Activated T-helper 1 cell treated with anti-CD3 and anti-CD28 coated beads, Interleukin-12 subunit alpha, Interleukin-12 subunit beta, Interleukin-2, Interleukin-4 antibody, amounts not matched to agents 30 ng/mL and 10 ng/mL and 1 ng/mL, durations not matched to agents 14 hours and 24 hours and 36 hours (primary cell): ENCODE data around the gene ATP9A. TPM values are rescaled to one million over a fixed set of nuclear protein-coding genes. Genes with fewer than 3 reads are reported as not detected.

Experiments used
- DNase-seq: peaks from one replicate; pipeline ENCODE4 v3.0.0; 2021; ENCODE audit warnings: low spot score
- H3K27ac Mint-ChIP-seq: one replicate; pipeline ENCODE4 v1.8.0; 2021; ENCODE audit warnings: mild to moderate bottlenecking, mixed read lengths
- H3K27me3 Mint-ChIP-seq: one replicate; pipeline ENCODE4 v1.8.0; 2022; ENCODE audit warnings: mild to moderate bottlenecking, moderate library complexity, mixed read lengths; ENCODE audit not compliant: insufficient read depth
- H3K36me3 Mint-ChIP-seq: one replicate; pipeline ENCODE4 v1.8.0; 2021; ENCODE audit warnings: low read depth, mixed read lengths
- H3K4me1 Mint-ChIP-seq: one replicate; pipeline ENCODE4 v1.8.0; 2021; ENCODE audit warnings: low read depth, mixed read lengths
- H3K4me3 Mint-ChIP-seq: one replicate; pipeline ENCODE4 v1.8.0; 2021; ENCODE audit warnings: mild to moderate bottlenecking, moderate library complexity, mixed read lengths
- H3K9me3 Mint-ChIP-seq: one replicate; pipeline ENCODE4 v1.8.0; 2021; ENCODE audit warnings: mixed read lengths
- intact Hi-C: fragments of 100-400 bp; cut with micrococcal nuclease; formaldehyde crosslinking; loops from one replicate; pipeline ENCODE4 v1.15.1; 2024
- total RNA-seq: library from RNA; stranded (reverse); gene quantifications from 2 replicates; pipeline ENCODE4 v1.2.3, GENCODE V29; 2022

The ATP9A gene
- total RNA-seq, 1 donor from 2014 or later = 20.6 TPM

- no peaks in the 10 kb centered on the region for H3K4me1 Mint-ChIP-seq
- H3K9me3 Mint-ChIP-seq = no peaks in the 10 kb centered on the region
- peaks cover 4% of the 10 kb centered on the region for H3K27me3 Mint-ChIP-seq
- no peaks in the 10 kb centered on the region for H3K36me3 Mint-ChIP-seq
- H3K27ac Mint-ChIP-seq = peak overlapping the region; percentile 22
- intact Hi-C loops = no loop called here
- DNase-seq = no peak
- H3K4me3 Mint-ChIP-seq = no peak overlapping the region
Observed at GRCh38 chr20:51680067-51680749, 88.0 kb downstream of the ATP9A start.

DNA sequence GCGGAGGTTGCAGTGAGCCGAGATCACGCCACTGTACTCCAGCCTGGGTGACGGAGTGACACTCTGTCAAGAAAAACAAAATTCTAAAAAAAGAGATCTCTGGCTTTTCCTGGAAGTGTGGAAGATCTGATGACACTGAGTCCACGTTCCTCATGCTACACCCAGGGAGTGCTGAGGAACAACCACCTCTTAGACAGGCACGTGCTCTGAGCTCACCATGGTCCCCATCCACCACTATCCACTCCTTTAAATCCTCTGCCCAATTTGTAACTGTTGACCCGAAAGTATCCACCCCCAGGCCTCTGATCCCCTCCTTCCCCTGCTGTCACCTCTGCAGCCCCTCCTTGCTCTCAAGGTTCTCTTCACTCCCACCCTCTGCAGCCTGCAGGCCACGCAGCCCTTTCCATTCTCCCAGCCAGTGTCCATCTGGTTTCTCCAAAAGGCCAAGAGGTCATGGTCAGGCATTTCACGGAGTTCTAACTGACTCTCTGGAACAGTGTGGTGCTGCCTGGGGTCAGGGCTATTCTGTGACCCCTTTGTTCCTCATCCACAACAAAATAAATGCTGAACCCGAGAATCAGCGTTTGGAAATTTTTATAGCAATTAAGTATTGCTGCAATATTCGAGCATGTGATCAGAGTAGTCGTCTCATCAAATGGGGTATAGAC, 88.8 kb downstream of the ATP9A start:
- Mint-ChIP-seq H3K9me3 (no peaks in the 10 kb centered on the region), H3K27me3 (peaks cover 5% of the 10 kb centered on the region), H3K36me3 (no peaks in the 10 kb centered on the region), H3K4me1 (no peaks in the 10 kb centered on the region), H3K27ac (no peak overlapping the region), H3K4me3 (no peak overlapping the region)
- intact Hi-C loops = no loop called here
- DNase-seq = no peak

DNA sequence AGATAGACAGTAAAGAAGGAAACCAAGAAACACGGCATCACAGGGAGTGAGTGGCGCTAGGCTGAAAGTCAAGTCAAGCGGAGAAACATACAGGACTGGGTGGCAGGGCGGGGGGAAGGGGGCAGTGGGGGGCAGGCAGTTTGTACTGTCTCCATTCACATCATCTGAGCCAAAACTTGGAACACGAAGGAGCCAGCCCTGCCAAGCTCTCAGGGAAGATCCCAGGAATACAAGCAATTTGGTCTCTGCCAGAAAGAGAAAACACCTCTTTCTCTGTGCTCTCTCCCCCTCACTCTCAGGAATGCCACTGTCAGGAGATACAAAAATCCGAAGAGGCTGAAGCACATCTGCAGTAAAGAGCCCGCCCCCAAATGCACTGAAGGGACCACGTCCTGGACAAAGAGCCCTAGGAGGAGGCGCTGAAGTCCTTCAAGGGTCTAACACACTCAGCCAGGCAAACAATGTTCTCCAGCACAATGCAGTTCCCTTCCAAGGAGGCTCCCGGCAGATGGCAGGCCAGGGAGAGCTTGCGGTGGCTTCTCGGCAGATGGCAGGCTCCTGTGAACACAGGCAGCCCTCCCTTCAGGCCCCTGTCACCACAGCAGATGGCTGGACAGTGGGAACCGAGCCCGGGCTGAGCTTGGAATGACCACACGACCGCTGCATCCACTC, 90.0 kb downstream of the ATP9A start:
- no peak overlapping the region for H3K27ac Mint-ChIP-seq
- H3K4me1 Mint-ChIP-seq = no peaks in the 10 kb centered on the region

GRCh38 chr20:51668947-51669346, 99.2 kb downstream of the ATP9A start:
- peaks cover 6% of the 10 kb centered on the region for H3K27me3 Mint-ChIP-seq
- no peaks in the 10 kb centered on the region for H3K9me3 Mint-ChIP-seq
- intact Hi-C loops = no loop called here
- H3K4me3 Mint-ChIP-seq = no peak overlapping the region
- DNase-seq = no peak
- H3K27ac Mint-ChIP-seq = no peak overlapping the region
- peaks cover 8% of the 10 kb centered on the region for H3K4me1 Mint-ChIP-seq
- H3K36me3 Mint-ChIP-seq = no peaks in the 10 kb centered on the region

More for the DNA sequence above, 90.0 kb downstream of the ATP9A start:
- no peak overlapping the region for H3K4me3 Mint-ChIP-seq
- peaks cover 6% of the 10 kb centered on the region for H3K27me3 Mint-ChIP-seq
- no peak for DNase-seq
- H3K9me3 Mint-ChIP-seq = no peaks in the 10 kb centered on the region
- intact Hi-C loops = no loop called here
- no peaks in the 10 kb centered on the region for H3K36me3 Mint-ChIP-seq

- Mint-ChIP-seq H3K27me3 (peaks cover 6% of the 10 kb centered on the region), H3K9me3 (no peaks in the 10 kb centered on the region), H3K4me3 (no peak overlapping the region), H3K36me3 (no peaks in the 10 kb centered on the region), H3K4me1 (peaks cover 8% of the 10 kb centered on the region), H3K27ac (no peak overlapping the region)
- intact Hi-C loops = no loop called here
- no peak for DNase-seq
Observed at GRCh38 chr20:51668515-51668914, 99.7 kb downstream of the ATP9A start.

- H3K9me3 Mint-ChIP-seq = no peaks in the 10 kb centered on the region
- peaks cover 8% of the 10 kb centered on the region for H3K4me1 Mint-ChIP-seq
- DNase-seq = no peak
- H3K27ac Mint-ChIP-seq = no peak overlapping the region
- intact Hi-C loops = no loop called here
- no peak overlapping the region for H3K4me3 Mint-ChIP-seq
- H3K36me3 Mint-ChIP-seq = no peaks in the 10 kb centered on the region
- H3K27me3 Mint-ChIP-seq = peaks cover 6% of the 10 kb centered on the region
Observed at GRCh38 chr20:51667491-51667890, 100.7 kb downstream of the ATP9A start.

DNA sequence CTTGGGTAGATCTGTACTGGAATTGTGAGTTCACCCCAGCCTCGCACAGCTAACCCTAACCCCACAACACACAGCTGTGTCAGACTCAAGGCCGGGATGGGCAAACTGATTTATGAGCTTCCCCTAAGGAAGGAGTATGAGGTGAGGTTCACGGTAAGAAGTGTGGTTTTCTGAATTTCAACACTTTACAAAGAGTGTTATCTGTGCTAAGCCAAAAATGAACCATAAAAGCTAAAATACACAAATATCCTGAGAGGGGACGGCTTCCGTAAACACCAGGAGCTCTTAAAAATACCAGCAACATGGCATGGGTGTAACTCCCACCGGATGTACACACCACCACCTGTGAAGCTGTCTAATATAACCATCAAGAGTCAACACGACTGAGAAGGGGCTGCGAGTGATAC, 101.2 kb downstream of the ATP9A start:
- DNase-seq = no peak
- Mint-ChIP-seq H3K9me3 (no peaks in the 10 kb centered on the region), H3K4me1 (peaks cover 11% of the 10 kb centered on the region), H3K36me3 (no peaks in the 10 kb centered on the region), H3K27me3 (peaks cover 6% of the 10 kb centered on the region), H3K27ac (no peak overlapping the region), H3K4me3 (no peak overlapping the region)
- intact Hi-C loops = no loop called here

DNA sequence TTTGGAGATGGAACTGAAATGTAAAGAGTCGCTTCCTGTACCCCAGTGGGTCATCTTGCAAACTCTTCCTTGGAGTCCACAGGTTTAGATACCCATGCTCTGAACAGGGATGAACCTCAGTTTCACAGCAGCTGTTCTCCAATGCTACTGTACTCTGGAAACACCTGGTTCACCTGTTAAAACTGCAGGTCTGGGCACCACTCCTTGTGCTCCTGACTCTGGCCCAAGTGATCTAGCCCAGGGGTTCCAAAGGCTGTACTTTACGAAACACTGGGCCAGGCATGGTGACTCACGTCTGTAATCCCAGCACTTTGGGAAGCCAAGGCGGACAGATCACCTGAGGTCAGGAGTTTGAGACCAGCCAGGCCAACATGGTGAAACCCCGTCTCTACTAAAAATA, 102.1 kb downstream of the ATP9A start:
- H3K4me3 Mint-ChIP-seq = no peak overlapping the region
- no peaks in the 10 kb centered on the region for H3K36me3 Mint-ChIP-seq
- no peaks in the 10 kb centered on the region for H3K9me3 Mint-ChIP-seq
- no peak overlapping the region for H3K27ac Mint-ChIP-seq
- H3K4me1 Mint-ChIP-seq = peaks cover 20% of the 10 kb centered on the region
- DNase-seq = no peak
- intact Hi-C loops = no loop called here
- H3K27me3 Mint-ChIP-seq = peaks cover 4% of the 10 kb centered on the region

GRCh38 chr20:51665543-51666118, 102.6 kb downstream of the ATP9A start:
- Mint-ChIP-seq H3K4me1 (peaks cover 25% of the 10 kb centered on the region), H3K27me3 (peaks cover 4% of the 10 kb centered on the region), H3K4me3 (no peak overlapping the region), H3K36me3 (no peaks in the 10 kb centered on the region), H3K27ac (no peak overlapping the region), H3K9me3 (no peaks in the 10 kb centered on the region)
- DNase-seq = no peak
- intact Hi-C loops = no loop called here

DNA sequence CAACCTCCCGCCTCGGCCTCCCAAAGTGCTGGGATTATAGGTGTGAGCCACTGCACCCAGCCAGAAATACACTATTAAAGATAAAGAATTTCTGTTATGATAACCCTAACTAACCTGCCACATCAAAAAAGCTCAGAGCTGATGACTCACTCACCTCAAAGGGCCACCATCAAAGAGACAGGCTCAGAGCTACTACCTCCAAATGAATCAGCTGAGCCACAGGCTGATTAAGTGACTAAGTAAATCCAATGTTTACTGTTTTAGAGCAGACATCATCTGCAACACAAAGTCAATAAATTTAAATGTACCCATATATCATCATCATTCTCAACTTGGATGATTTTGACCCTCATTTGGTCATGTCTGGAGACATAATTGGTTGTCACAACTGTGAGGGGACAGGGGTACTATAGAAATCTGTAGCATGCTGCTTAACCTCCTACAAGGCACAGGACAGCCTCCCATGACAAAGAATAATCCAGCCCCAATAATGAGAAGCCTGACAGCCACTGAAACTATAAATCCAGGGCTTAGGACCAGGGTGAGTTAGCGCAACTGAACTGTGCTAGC, 106.5 kb downstream of the ATP9A start:
- Mint-ChIP-seq H3K9me3 (no peaks in the 10 kb centered on the region), H3K36me3 (no peaks in the 10 kb centered on the region), H3K27ac (peak overlapping the region; percentile 58), H3K4me1 (peaks cover 24% of the 10 kb centered on the region), H3K27me3 (no peaks in the 10 kb centered on the region), H3K4me3 (peak overlapping the region; percentile 5)
- peak; percentile 20 for DNase-seq
- intact Hi-C loops = loop anchor here (1.0 to 5.0 kb wide), 6 partner anchors 30 to 388 kb away; no protein-coding TSS in a partner anchor

- no peak for DNase-seq
- H3K27me3 Mint-ChIP-seq = no peaks in the 10 kb centered on the region
- peaks cover 23% of the 10 kb centered on the region for H3K4me1 Mint-ChIP-seq
- intact Hi-C loops = loop anchor here (1.0 to 5.0 kb wide), 6 partner anchors 30 to 388 kb away; no protein-coding TSS in a partner anchor
- peak overlapping the region; percentile 5 for H3K4me3 Mint-ChIP-seq
- no peaks in the 10 kb centered on the region for H3K9me3 Mint-ChIP-seq
- H3K36me3 Mint-ChIP-seq = no peaks in the 10 kb centered on the region
- H3K27ac Mint-ChIP-seq = peak overlapping the region; percentile 58
Observed at GRCh38 chr20:51660672-51661608, 107.2 kb downstream of the ATP9A start.
